Neural cell (in vitro differentiated cells): Measurements from ENCODE around the gene KCNQ1OT1. TPM values are rescaled to one million over a fixed set of nuclear protein-coding genes. Genes with fewer than 3 reads are reported as not detected.

Experiments used
- H2AFZ ChIP-seq: fragments of 200-600, 300-800 bp; sonication (generic), shearing (Covaris generic); 2 replicates; pipeline ENCODE4 v1.6.0; 2014; ENCODE audit warnings: low read depth, mild to moderate bottlenecking, antibody characterized with exemption, low read length, moderate library complexity
- H3F3A ChIP-seq: fragments of 200-600 bp; shearing (Covaris generic); 2 replicates; pipeline ENCODE4 v1.6.1; 2016; ENCODE audit warnings: mild to moderate bottlenecking, moderate library complexity, mixed read lengths, antibody characterized with exemption, low read length; ENCODE audit not compliant: insufficient read depth, poor library complexity, severe bottlenecking
- H3K27ac ChIP-seq: fragments of 200-600, 300-800 bp; sonication (generic), shearing (Covaris generic); 2 replicates; pipeline ENCODE4 v1.5.1; 2014; ENCODE audit warnings: mild to moderate bottlenecking, low read length, moderate library complexity
- H3K27me3 ChIP-seq: fragments of 300-800, 200-600 bp; sonication (generic), shearing (Covaris generic); 2 replicates; pipeline ENCODE4 v1.6.0; 2014; ENCODE audit warnings: mild to moderate bottlenecking, low read depth, low read length, moderate library complexity; ENCODE audit not compliant: insufficient read depth
- H3K36me3 ChIP-seq: fragments of 300-800, 200-600 bp; sonication (generic), shearing (Covaris generic); 2 replicates; pipeline ENCODE4 v1.5.1; 2014; ENCODE audit warnings: mild to moderate bottlenecking, antibody characterized with exemption, low read length, moderate library complexity; ENCODE audit not compliant: insufficient read depth
- H3K4me2 ChIP-seq: fragments of 300-800, 200-600 bp; sonication (generic), shearing (Covaris generic); 2 replicates; pipeline ENCODE4 v1.6.0; 2014; ENCODE audit warnings: mild to moderate bottlenecking, low read length
- H3K4me3 ChIP-seq: fragments of 300-800, 200-600 bp; sonication (generic), shearing (Covaris generic); 2 replicates; pipeline ENCODE4 v1.5.1; 2014; ENCODE audit warnings: mild to moderate bottlenecking, low read length, moderate library complexity
- H3K79me2 ChIP-seq: fragments of 200-600 bp; shearing (Covaris generic); replicated peaks from 2 replicates; pipeline ENCODE4 v1.6.0; 2014; ENCODE audit warnings: mild to moderate bottlenecking, low read length, moderate library complexity; ENCODE audit not compliant: insufficient read depth
- H3K9ac ChIP-seq: fragments of 300-800, 200-600 bp; sonication (generic), shearing (Covaris generic); 2 replicates; pipeline ENCODE4 v1.6.1; 2016; ENCODE audit warnings: mild to moderate bottlenecking, low read length, mixed read lengths
- H3K9me2 ChIP-seq: fragments of 200-600 bp; shearing (Covaris generic); 2 replicates; pipeline ENCODE4 v1.6.1; 2016; ENCODE audit warnings: mild to moderate bottlenecking, low read length, mixed read lengths; ENCODE audit not compliant: insufficient read depth
- H3K9me3 ChIP-seq: fragments of 200-600, 300-800 bp; sonication (generic), shearing (Covaris generic); 2 replicates; pipeline ENCODE4 v1.6.1; 2016; ENCODE audit warnings: mild to moderate bottlenecking, mixed run types, low read length, moderate library complexity, mixed read lengths
- H4K20me1 ChIP-seq: fragments of 200-600 bp; shearing (Covaris generic); 2 replicates; pipeline ENCODE4 v1.6.1; 2016; ENCODE audit warnings: mild to moderate bottlenecking, mixed run types; ENCODE audit not compliant: insufficient read depth
- EP300 ChIP-seq: fragments of 450-650 bp; conservative IDR thresholded peaks from 2 replicates; pipeline ENCODE4 v1.6.1; 2014; ENCODE audit warnings: antibody characterized with exemption, mild to moderate bottlenecking, moderate library complexity; ENCODE audit not compliant: poor library complexity, severe bottlenecking
- EZH2 ChIP-seq: fragments of 200-600, 300-800 bp; shearing (Covaris generic), sonication (generic); IDR thresholded peaks from 2 replicates; pipeline ENCODE4 v1.6.1; 2014; ENCODE audit warnings: antibody characterized with exemption, low read length, borderline replicate concordance, mild to moderate bottlenecking; ENCODE audit not compliant: insufficient read depth, poor library complexity, severe bottlenecking
- MXI1 ChIP-seq: fragments of 450-650 bp; conservative IDR thresholded peaks from 2 replicates; pipeline ENCODE4 v1.6.1; 2014; ENCODE audit warnings: antibody characterized with exemption, mild to moderate bottlenecking; ENCODE audit not compliant: poor library complexity, severe bottlenecking
- POLR2AphosphoS5 ChIP-seq: IDR thresholded peaks from 2 replicates; pipeline ENCODE4 v1.6.1; 2012
- RAD21 ChIP-seq: fragments of 450-650 bp; conservative IDR thresholded peaks from 2 replicates; pipeline ENCODE4 v1.6.1; 2014; ENCODE audit warnings: antibody characterized with exemption, mild to moderate bottlenecking, moderate library complexity
- SMC3 ChIP-seq: fragments of 450-650 bp; conservative IDR thresholded peaks from 2 replicates; pipeline ENCODE4 v1.6.1; 2014; ENCODE audit warnings: antibody characterized with exemption, mild to moderate bottlenecking, moderate library complexity; ENCODE audit not compliant: poor library complexity
- TAF1 ChIP-seq: IDR thresholded peaks from 2 replicates; pipeline ENCODE4 v1.6.1; 2012; ENCODE audit warnings: low read depth
- polyA plus RNA-seq: library from polyadenylated mRNA; depleted of rRNA; stranded (reverse); fragments of >200 nt; gene quantifications from 2 replicates; pipeline ENCODE4 v1.2.3, GENCODE V29; 2014
- TF ChIP-seq, protein P1 (sequence below): IDR thresholded peaks from 2 replicates; pipeline ENCODE4 v1.6.1; 2012; ENCODE audit warnings: borderline replicate concordance
- TF ChIP-seq, protein P2 (sequence below): fragments of 450-650 bp; IDR thresholded peaks from 2 replicates; pipeline ENCODE4 v1.5.1; 2014; ENCODE audit warnings: antibody characterized with exemption, mild to moderate bottlenecking, moderate library complexity; ENCODE audit not compliant: poor library complexity, severe bottlenecking

The KCNQ1OT1 gene
- polyA plus RNA-seq, 1 donor from 2014 or later: 0.12 TPM

DNA sequence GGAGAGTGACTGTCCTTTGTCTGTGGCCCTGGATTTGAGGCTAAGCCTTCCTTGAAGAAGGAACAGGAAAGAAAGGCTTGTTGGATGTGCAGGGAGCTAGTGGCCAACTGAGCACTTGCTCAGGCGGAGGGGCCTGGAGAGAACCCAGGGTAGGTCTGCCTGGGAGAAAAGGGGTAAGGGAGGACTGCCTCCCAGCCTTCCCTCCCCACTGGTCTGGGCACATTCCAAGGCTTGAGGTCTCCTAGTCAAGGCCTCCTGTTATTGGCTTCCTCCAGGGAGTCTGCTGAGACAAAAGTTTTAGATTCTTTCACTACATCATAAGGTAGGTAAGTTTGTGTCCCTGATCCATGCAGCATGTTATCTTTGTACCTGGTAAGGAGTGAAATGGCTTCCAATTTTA is 15.2 kb downstream of the KCNQ1OT1 start:
- no peaks in the 10 kb centered on the region for H3K36me3 ChIP-seq
- no peaks in the 10 kb centered on the region for H3K79me2 ChIP-seq
- H4K20me1 ChIP-seq: no peaks in the 10 kb centered on the region
- TF ChIP-seq MXI1: no peak
- TF ChIP-seq, protein P1, sequence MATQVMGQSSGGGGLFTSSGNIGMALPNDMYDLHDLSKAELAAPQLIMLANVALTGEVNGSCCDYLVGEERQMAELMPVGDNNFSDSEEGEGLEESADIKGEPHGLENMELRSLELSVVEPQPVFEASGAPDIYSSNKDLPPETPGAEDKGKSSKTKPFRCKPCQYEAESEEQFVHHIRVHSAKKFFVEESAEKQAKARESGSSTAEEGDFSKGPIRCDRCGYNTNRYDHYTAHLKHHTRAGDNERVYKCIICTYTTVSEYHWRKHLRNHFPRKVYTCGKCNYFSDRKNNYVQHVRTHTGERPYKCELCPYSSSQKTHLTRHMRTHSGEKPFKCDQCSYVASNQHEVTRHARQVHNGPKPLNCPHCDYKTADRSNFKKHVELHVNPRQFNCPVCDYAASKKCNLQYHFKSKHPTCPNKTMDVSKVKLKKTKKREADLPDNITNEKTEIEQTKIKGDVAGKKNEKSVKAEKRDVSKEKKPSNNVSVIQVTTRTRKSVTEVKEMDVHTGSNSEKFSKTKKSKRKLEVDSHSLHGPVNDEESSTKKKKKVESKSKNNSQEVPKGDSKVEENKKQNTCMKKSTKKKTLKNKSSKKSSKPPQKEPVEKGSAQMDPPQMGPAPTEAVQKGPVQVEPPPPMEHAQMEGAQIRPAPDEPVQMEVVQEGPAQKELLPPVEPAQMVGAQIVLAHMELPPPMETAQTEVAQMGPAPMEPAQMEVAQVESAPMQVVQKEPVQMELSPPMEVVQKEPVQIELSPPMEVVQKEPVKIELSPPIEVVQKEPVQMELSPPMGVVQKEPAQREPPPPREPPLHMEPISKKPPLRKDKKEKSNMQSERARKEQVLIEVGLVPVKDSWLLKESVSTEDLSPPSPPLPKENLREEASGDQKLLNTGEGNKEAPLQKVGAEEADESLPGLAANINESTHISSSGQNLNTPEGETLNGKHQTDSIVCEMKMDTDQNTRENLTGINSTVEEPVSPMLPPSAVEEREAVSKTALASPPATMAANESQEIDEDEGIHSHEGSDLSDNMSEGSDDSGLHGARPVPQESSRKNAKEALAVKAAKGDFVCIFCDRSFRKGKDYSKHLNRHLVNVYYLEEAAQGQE: no peak
- no peak for TF ChIP-seq TAF1
- no peak for TF ChIP-seq RAD21
- TF ChIP-seq EZH2: no peak
- no peak for TF ChIP-seq POLR2AphosphoS5
- TF ChIP-seq EP300: no peak
- no peak for TF ChIP-seq SMC3
- TF ChIP-seq, protein P2, sequence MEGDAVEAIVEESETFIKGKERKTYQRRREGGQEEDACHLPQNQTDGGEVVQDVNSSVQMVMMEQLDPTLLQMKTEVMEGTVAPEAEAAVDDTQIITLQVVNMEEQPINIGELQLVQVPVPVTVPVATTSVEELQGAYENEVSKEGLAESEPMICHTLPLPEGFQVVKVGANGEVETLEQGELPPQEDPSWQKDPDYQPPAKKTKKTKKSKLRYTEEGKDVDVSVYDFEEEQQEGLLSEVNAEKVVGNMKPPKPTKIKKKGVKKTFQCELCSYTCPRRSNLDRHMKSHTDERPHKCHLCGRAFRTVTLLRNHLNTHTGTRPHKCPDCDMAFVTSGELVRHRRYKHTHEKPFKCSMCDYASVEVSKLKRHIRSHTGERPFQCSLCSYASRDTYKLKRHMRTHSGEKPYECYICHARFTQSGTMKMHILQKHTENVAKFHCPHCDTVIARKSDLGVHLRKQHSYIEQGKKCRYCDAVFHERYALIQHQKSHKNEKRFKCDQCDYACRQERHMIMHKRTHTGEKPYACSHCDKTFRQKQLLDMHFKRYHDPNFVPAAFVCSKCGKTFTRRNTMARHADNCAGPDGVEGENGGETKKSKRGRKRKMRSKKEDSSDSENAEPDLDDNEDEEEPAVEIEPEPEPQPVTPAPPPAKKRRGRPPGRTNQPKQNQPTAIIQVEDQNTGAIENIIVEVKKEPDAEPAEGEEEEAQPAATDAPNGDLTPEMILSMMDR: no peak
- no peak overlapping the region for H3K9ac ChIP-seq
- H3K9me3 ChIP-seq: no peaks in the 10 kb centered on the region
- H3F3A ChIP-seq: no peaks in the 10 kb centered on the region
- H3K27ac ChIP-seq: no peak overlapping the region
- H3K4me3 ChIP-seq: no peak overlapping the region
- H2AFZ ChIP-seq: no peak overlapping the region
- H3K27me3 ChIP-seq: no peaks in the 10 kb centered on the region
- H3K9me2 ChIP-seq: no peaks in the 10 kb centered on the region
- no peak overlapping the region for H3K4me2 ChIP-seq

DNA sequence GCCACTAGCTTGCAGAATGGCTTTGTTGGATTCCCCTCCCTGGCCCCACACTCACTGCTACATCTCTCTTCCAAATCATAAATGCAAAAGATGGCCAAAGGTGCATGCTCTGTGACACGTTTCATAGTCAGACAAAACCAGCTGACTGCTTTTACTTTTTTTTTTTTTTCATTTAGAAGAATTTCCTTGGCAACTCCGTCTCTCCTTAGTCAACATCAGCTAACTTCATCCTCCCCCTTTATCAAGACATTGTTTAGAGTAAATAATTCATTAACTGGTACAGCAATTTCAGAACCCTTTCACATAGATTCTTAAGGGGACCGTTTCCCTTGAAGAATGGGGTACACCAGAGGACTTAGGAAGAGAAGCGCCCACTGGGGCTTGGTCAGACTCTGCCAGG is 16.0 kb downstream of the KCNQ1OT1 start:
- Histone ChIP-seq H3K4me3 (no peak overlapping the region), H3K9ac (no peak overlapping the region), H4K20me1 (no peaks in the 10 kb centered on the region), H2AFZ (no peak overlapping the region), H3K9me3 (no peaks in the 10 kb centered on the region), H3K27me3 (no peaks in the 10 kb centered on the region), H3K27ac (no peak overlapping the region), H3F3A (no peaks in the 10 kb centered on the region), H3K4me2 (no peak overlapping the region), H3K9me2 (no peaks in the 10 kb centered on the region), H3K36me3 (no peaks in the 10 kb centered on the region), H3K79me2 (no peaks in the 10 kb centered on the region)
- no peak for TF ChIP-seq SMC3
- no peak for TF ChIP-seq RAD21
- no peak for TF ChIP-seq EZH2
- TF ChIP-seq, protein P1: no peak
- TF ChIP-seq MXI1: no peak
- TF ChIP-seq POLR2AphosphoS5: no peak
- no peak for TF ChIP-seq TAF1
- TF ChIP-seq EP300: no peak
- TF ChIP-seq, protein P2: no peak
